ENCODE data around the gene ARHGAP24.

DNA sequence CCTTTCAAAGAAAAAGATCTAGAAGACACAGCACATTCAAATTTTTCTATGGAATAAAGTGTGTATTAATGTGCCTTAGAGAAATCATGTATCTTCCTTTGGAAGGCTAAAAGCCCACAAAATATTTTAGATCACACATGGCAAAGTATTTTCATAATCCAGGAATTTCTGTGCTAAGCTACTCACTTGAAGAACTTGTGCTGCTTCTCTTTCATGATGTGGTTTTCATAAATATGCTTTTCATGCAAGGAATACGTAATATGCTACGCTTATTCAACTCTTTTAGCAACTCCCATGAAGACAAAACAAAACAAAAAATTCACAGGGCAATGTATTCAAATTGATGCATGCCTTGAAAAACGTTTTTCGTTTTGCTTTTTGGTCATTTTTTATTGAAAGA is 125.6 kb downstream of the ARHGAP24 start:
- TF ChIP-seq, protein P1, sequence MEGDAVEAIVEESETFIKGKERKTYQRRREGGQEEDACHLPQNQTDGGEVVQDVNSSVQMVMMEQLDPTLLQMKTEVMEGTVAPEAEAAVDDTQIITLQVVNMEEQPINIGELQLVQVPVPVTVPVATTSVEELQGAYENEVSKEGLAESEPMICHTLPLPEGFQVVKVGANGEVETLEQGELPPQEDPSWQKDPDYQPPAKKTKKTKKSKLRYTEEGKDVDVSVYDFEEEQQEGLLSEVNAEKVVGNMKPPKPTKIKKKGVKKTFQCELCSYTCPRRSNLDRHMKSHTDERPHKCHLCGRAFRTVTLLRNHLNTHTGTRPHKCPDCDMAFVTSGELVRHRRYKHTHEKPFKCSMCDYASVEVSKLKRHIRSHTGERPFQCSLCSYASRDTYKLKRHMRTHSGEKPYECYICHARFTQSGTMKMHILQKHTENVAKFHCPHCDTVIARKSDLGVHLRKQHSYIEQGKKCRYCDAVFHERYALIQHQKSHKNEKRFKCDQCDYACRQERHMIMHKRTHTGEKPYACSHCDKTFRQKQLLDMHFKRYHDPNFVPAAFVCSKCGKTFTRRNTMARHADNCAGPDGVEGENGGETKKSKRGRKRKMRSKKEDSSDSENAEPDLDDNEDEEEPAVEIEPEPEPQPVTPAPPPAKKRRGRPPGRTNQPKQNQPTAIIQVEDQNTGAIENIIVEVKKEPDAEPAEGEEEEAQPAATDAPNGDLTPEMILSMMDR (IDR thresholded peaks at IDR 0.05; ENCODE audit: poor library complexity) = no peak
- no peak for TF ChIP-seq EZH2 (IDR thresholded peaks at IDR 0.05; ENCODE audit: borderline replicate concordance)
- no peak for TF ChIP-seq EZH2phosphoT487 (IDR thresholded peaks at IDR 0.05; ENCODE audit: low read depth, severe bottlenecking, unreplicated experiment)
